WERI-Rb-1 (cell line): ENCODE results near the gene PTPRN2.

Experiments used
- DNase-seq: peaks from one replicate; pipeline ENCODE4 v3.0.0-alpha.2; 2020
- H3K27ac ChIP-seq: fragments of 250-450 bp; sonication (Bioruptor Pico); 2 replicates; pipeline ENCODE4 v1.5.1; 2020; ENCODE audit warnings: mild to moderate bottlenecking, moderate library complexity
- H3K27me3 ChIP-seq: fragments of 250-450 bp; sonication (Bioruptor Pico); 2 replicates; pipeline ENCODE4 v1.5.1; 2021; ENCODE audit warnings: mild to moderate bottlenecking, low read depth, moderate library complexity; ENCODE audit not compliant: insufficient read depth, severe bottlenecking
- H3K36me3 ChIP-seq: fragments of 250-450 bp; sonication (Bioruptor Pico); 2 replicates; pipeline ENCODE4 v1.5.1; 2020; ENCODE audit warnings: mild to moderate bottlenecking, moderate library complexity
- H3K4me3 ChIP-seq: 2 replicates; pipeline ENCODE4 v1.5.1; 2011; ENCODE audit warnings: low read depth, mild to moderate bottlenecking, control low read depth, low read length
- H3K9me3 ChIP-seq: fragments of 250-450 bp; sonication (Bioruptor Pico); 2 replicates; pipeline ENCODE4 v1.5.1; 2021; ENCODE audit warnings: mild to moderate bottlenecking, moderate library complexity; ENCODE audit not compliant: severe bottlenecking
- TF ChIP-seq, protein P1 (sequence below): IDR thresholded peaks from 2 replicates; pipeline ENCODE4 v1.5.1; 2011; ENCODE audit warnings: low read depth, mild to moderate bottlenecking, control low read depth, inconsistent platforms, low read length

The PTPRN2 gene

DNA sequence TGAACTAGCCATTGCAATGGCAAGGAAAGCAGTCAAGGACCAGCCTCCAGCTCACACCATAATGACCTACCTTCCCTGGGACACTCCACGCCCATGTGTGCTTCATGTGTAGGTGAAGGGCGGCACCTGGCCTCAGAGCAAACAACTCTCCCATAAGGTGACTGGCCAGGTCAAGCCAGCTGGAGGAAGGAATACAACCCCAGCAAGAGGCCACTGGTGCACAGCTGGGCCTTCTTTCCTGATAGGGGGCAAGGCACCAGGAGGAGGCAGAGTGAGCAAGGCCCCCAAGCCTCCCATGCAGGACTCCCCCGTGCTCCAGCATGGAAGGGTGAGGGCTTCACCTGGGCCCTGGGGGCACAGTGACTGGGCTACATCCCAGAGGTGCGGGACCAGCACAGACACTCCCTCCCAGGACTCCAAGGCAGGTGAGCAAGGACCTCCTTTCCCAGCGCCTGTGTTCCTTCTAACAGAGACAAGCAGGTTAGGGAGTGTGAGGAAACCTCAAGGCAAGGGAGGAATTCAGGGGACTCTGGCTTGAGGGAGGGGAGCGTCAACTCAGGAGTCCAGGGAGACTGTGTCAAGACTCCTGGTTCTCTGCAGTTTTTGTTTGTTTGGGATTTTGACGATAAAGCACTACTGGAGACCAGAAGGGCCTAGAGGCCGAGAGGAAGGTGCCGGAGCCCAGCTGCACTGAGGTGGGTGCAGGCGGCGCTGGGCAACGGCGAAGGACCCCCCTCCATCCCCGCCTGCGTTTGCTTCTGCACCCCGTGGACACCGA is 1.7 kb downstream of the PTPRN2 start:
- Histone ChIP-seq H3K27ac (no peak overlapping the region), H3K27me3 (no peaks in the 10 kb centered on the region), H3K4me3 (peak overlapping the region; percentile 49), H3K9me3 (no peaks in the 10 kb centered on the region), H3K36me3 (no peaks in the 10 kb centered on the region)
- TF ChIP-seq, protein P1, sequence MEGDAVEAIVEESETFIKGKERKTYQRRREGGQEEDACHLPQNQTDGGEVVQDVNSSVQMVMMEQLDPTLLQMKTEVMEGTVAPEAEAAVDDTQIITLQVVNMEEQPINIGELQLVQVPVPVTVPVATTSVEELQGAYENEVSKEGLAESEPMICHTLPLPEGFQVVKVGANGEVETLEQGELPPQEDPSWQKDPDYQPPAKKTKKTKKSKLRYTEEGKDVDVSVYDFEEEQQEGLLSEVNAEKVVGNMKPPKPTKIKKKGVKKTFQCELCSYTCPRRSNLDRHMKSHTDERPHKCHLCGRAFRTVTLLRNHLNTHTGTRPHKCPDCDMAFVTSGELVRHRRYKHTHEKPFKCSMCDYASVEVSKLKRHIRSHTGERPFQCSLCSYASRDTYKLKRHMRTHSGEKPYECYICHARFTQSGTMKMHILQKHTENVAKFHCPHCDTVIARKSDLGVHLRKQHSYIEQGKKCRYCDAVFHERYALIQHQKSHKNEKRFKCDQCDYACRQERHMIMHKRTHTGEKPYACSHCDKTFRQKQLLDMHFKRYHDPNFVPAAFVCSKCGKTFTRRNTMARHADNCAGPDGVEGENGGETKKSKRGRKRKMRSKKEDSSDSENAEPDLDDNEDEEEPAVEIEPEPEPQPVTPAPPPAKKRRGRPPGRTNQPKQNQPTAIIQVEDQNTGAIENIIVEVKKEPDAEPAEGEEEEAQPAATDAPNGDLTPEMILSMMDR, result no peak
- DNase-seq, result no peak

DNA sequence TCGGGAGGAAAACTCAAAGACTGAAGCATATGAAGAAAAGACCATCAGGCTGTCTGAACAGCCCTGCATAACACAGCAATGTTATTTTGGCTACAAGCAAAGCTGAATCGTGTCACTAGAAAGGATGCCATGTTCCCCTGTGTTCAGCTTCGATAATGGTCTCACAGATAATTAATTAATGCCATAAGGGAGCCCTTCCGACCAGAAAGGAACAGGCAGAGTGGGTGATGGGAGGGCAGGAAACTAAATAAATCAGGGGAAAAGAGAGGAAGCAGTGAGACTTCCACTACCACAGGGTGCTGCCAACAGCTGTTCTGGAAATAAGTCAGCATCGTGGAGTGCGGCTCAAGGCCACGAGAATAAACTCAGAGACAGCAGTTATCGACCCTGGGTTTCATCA is 3.2 kb downstream of the PTPRN2 start:
- TF ChIP-seq, protein P1, result no peak
- no peak overlapping the region for H3K27ac ChIP-seq
- no peak overlapping the region for H3K4me3 ChIP-seq
- H3K9me3 ChIP-seq, result peaks cover 13% of the 10 kb centered on the region
- DNase-seq, result no peak
- H3K36me3 ChIP-seq, result peaks cover 6% of the 10 kb centered on the region
- H3K27me3 ChIP-seq, result no peaks in the 10 kb centered on the region

DNA sequence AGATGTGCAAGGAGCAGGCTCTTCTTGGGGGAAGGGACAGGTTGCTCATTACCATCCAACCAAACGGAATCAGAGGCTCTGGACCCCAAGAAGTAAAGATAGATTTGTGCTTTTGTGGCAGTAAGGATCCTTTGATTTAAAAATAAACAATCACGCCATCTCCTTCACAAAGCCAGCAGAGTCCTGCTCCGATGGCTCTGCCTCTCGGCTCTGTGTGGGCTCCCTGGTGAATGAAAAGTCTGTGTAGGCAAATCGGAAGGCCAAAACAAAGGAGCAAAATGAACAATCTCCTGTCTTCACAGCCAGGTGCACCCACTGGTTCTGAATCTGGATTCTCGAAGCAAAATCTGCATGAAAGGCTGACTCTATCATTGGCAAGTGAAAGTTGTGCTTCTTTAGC is 3.8 kb downstream of the PTPRN2 start:
- Histone ChIP-seq H3K4me3 (no peak overlapping the region), H3K27me3 (no peaks in the 10 kb centered on the region), H3K27ac (no peak overlapping the region), H3K36me3 (peaks cover 11% of the 10 kb centered on the region), H3K9me3 (peaks cover 13% of the 10 kb centered on the region)
- TF ChIP-seq, protein P1, result no peak
- DNase-seq, result no peak

DNA sequence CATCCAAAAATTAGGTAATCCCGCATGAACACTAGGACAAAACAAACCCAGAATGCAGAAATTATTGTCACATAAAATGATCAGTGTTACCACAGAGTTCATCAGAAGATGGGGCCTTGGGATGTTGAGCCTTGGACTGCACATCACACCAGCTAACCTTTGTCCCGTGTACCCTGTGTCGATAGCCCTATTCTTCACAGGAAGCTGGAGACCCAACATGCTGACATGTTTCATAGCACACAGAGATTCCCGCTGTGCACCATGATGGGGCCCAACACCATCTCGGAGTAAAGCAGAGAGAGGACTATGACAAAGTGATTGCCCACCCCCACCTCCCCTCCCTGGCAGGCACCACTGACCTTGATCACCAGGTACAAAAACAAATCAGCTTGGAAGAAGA is 4.5 kb downstream of the PTPRN2 start:
- Histone ChIP-seq H3K36me3 (peaks cover 12% of the 10 kb centered on the region), H3K9me3 (peaks cover 13% of the 10 kb centered on the region), H3K4me3 (no peak overlapping the region), H3K27me3 (no peaks in the 10 kb centered on the region), H3K27ac (no peak overlapping the region)
- TF ChIP-seq, protein P1, result no peak
- no peak for DNase-seq

DNA sequence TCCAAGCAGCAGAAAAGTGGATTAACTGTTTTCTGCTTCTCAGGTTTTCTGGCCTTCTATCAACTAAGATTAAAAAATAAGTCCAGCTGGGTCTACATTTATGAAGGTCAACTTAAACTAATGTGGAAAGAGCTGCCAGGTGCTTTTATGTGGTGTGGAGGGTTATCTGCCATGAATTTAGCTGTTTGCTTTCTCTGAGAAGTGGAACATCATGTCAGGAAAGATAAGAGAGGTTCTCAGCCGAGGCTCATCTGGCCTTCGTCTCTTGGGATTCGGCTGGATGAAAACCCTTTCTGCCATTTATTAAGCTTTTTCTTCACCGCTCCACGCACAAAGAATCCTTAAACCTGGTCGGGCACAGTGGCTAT is 5.5 kb downstream of the PTPRN2 start:
- no peak overlapping the region for H3K4me3 ChIP-seq
- peaks cover 12% of the 10 kb centered on the region for H3K36me3 ChIP-seq
- DNase-seq, result no peak
- H3K27ac ChIP-seq, result no peak overlapping the region
- TF ChIP-seq, protein P1, result no peak
- H3K9me3 ChIP-seq, result peaks cover 13% of the 10 kb centered on the region
- no peaks in the 10 kb centered on the region for H3K27me3 ChIP-seq
